Measurements from ENCODE around the gene NPAS4. TPM values are rescaled to one million over a fixed set of nuclear protein-coding genes. Genes with fewer than 3 reads are reported as not detected.

NPAS4 gene
- total RNA-seq, 1 donor from 2014 or later: 1.1 TPM

DNA sequence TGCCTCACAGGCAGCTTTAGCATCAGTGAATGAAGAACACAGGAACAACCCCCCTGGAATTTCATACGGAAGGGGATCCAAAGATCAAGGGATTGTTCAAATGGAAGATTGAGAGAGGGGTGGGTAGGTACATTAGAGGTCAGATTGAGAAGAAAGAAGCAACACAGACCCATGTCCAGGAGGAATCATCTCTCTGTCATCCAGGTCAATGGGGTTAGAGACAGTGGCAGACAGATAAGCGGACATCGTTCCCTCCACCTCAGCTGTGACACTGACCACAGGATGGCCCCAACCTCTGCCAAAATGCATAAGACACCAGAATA is 1.9 kb upstream of the NPAS4 start:
- TF ChIP-seq, protein P1, sequence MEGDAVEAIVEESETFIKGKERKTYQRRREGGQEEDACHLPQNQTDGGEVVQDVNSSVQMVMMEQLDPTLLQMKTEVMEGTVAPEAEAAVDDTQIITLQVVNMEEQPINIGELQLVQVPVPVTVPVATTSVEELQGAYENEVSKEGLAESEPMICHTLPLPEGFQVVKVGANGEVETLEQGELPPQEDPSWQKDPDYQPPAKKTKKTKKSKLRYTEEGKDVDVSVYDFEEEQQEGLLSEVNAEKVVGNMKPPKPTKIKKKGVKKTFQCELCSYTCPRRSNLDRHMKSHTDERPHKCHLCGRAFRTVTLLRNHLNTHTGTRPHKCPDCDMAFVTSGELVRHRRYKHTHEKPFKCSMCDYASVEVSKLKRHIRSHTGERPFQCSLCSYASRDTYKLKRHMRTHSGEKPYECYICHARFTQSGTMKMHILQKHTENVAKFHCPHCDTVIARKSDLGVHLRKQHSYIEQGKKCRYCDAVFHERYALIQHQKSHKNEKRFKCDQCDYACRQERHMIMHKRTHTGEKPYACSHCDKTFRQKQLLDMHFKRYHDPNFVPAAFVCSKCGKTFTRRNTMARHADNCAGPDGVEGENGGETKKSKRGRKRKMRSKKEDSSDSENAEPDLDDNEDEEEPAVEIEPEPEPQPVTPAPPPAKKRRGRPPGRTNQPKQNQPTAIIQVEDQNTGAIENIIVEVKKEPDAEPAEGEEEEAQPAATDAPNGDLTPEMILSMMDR (IDR thresholded peaks at IDR 0.05; ENCODE audit: unreplicated experiment): no peak
- Mint-ChIP-seq H3K4me3 (no peak overlapping the region), H3K9me3 (peaks cover 3% of the 10 kb centered on the region), H3K27me3 (ENCODE audit: low read depth) (peaks cover 73% of the 10 kb centered on the region), H3K4me1 (peaks cover 2% of the 10 kb centered on the region), H3K27ac (no peak overlapping the region), H3K36me3 (no peaks in the 10 kb centered on the region)
- no peak for DNase-seq (ENCODE audit: low spot score in 2 of 2, unreplicated experiment in 2 of 2)

- Mint-ChIP-seq H3K4me1 (peaks cover 2% of the 10 kb centered on the region), H3K27ac (no peak overlapping the region), H3K9me3 (peaks cover 3% of the 10 kb centered on the region), H3K36me3 (no peaks in the 10 kb centered on the region), H3K4me3 (no peak overlapping the region), H3K27me3 (ENCODE audit: low read depth) (peaks cover 64% of the 10 kb centered on the region)
- TF ChIP-seq, protein P1 (IDR thresholded peaks at IDR 0.05; ENCODE audit: unreplicated experiment): no peak
- no peak for DNase-seq (ENCODE audit: low spot score in 2 of 2, unreplicated experiment in 2 of 2)
These were observed 1.0 kb upstream of the NPAS4 start for GRCh38 chr11:66419825-66420224.

DNA sequence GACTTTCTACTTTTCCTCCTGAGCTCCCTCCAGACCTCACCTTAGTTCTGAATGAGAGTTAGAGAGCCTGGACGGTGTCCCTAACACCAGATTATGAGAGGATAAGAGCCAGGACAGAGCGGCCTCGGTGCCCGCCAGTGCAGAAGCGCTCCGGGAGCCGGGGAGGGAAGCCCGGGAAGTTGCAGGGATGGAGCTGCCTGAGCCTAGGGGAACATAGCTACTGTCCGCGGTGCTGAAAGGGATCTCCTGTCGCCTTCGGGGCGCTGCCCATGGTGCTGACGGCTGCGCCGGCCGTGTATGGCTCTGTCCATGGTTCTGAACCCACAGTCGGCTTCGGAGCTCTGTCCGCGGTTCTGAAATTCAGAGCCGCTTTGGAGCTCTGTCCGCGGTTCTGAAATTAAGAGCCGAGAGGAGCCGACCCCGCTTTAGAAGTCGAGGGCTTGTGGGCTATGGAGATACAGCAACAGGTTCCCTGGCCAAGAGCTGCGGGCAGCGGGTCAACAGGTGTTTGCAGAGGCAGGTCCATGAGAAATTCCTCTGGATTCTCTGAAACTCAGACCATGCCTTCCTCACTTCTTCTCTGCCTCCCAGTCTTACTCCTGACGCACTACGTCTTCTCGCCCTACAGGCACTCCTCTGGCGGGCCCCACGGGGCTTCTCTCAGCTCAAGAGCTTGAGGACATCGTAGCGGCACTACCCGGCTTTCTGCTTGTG is 814 bp downstream of the NPAS4 start:
- Mint-ChIP-seq H3K9me3 (peaks cover 3% of the 10 kb centered on the region), H3K27me3 (ENCODE audit: low read depth) (peaks cover 46% of the 10 kb centered on the region), H3K4me1 (peaks cover 2% of the 10 kb centered on the region), H3K4me3 (no peak overlapping the region), H3K36me3 (no peaks in the 10 kb centered on the region), H3K27ac (no peak overlapping the region)
- peak; percentile 95 to 98 for DNase-seq (ENCODE audit: low spot score in 2 of 2, unreplicated experiment in 2 of 2)
- TF ChIP-seq, protein P1 (IDR thresholded peaks at IDR 0.05; ENCODE audit: unreplicated experiment): no peak

- peaks cover 2% of the 10 kb centered on the region for H3K36me3 Mint-ChIP-seq
- TF ChIP-seq, protein P1 (IDR thresholded peaks at IDR 0.05; ENCODE audit: unreplicated experiment): no peak
- H3K27me3 Mint-ChIP-seq (ENCODE audit: low read depth): peaks cover 4% of the 10 kb centered on the region
- no peak overlapping the region for H3K4me3 Mint-ChIP-seq
- H3K4me1 Mint-ChIP-seq: no peaks in the 10 kb centered on the region
- DNase-seq (ENCODE audit: low spot score in 2 of 2, unreplicated experiment in 2 of 2): no peak
- H3K9me3 Mint-ChIP-seq: no peaks in the 10 kb centered on the region
- H3K27ac Mint-ChIP-seq: no peak overlapping the region
These were observed 5.5 kb downstream of the NPAS4 start for GRCh38 chr11:66426314-66426713.

GRCh38 chr11:66428933-66429332 is 8.1 kb downstream of the NPAS4 start:
- TF ChIP-seq, protein P1 (IDR thresholded peaks at IDR 0.05; ENCODE audit: unreplicated experiment): no peak
- Mint-ChIP-seq H3K27ac (no peak overlapping the region), H3K36me3 (peaks cover 9% of the 10 kb centered on the region), H3K4me3 (no peak overlapping the region), H3K27me3 (ENCODE audit: low read depth) (no peaks in the 10 kb centered on the region), H3K4me1 (no peaks in the 10 kb centered on the region), H3K9me3 (no peaks in the 10 kb centered on the region)
- DNase-seq (ENCODE audit: low spot score in 2 of 2, unreplicated experiment in 2 of 2): no peak
